SK-N-SH treated with all-trans-retinoic acid at 6 μM for 48 hours (cell line): Measurements from ENCODE around the gene FLII.
A peak's percentile ranks its signal among the peaks of the same experiment; 100 is the strongest.

Experiments used
- ATAC-seq: fragments of 200-7000 bp; cut with Tn5 transposase; 3 replicates; pipeline ENCODE4 v1.9.1; 2020; ENCODE audit warnings: mild to moderate bottlenecking, moderate library complexity
- ARNTL ChIP-seq: fragments of 450-650 bp; formaldehyde crosslinking; IDR thresholded peaks from 2 replicates; pipeline ENCODE4 v1.5.0; 2020; ENCODE audit warnings: low read depth, mild to moderate bottlenecking, moderate library complexity, borderline replicate concordance
- BACH2 ChIP-seq: fragments of 250-450 bp; sonication (Bioruptor Pico); IDR thresholded peaks from 2 replicates; pipeline ENCODE4 v1.9.0; 2021; ENCODE audit warnings: mild to moderate bottlenecking, borderline replicate concordance
- CSDC2 ChIP-seq: fragments of 250-450 bp; sonication (Bioruptor Pico); IDR thresholded peaks from 2 replicates; pipeline ENCODE4 v1.5.0; 2020; ENCODE audit warnings: mild to moderate bottlenecking, moderate library complexity
- ESRRG ChIP-seq: fragments of 250-450 bp; sonication (Bioruptor Pico); IDR thresholded peaks from 2 replicates; pipeline ENCODE4 v1.6.1; 2021; ENCODE audit warnings: mild to moderate bottlenecking
- GLIS3 ChIP-seq: fragments of 250-450 bp; sonication (Bioruptor Pico); IDR thresholded peaks from 2 replicates; pipeline ENCODE4 v1.5.0; 2020; ENCODE audit warnings: mild to moderate bottlenecking, moderate library complexity
- ISL1 ChIP-seq: fragments of 250-450 bp; sonication (Bioruptor Pico); IDR thresholded peaks from 2 replicates; pipeline ENCODE4 v2.1.2; 2022; ENCODE audit warnings: mild to moderate bottlenecking, moderate library complexity
- OSR1 ChIP-seq: fragments of 250-450 bp; sonication (Bioruptor Pico); IDR thresholded peaks from 2 replicates; pipeline ENCODE4 v1.8.0; 2022; ENCODE audit warnings: moderate library complexity, mild to moderate bottlenecking, inconsistent platforms
- PPARA ChIP-seq: fragments of 250-450 bp; sonication (Bioruptor Pico); IDR thresholded peaks from 2 replicates; pipeline ENCODE4 v1.5.0; 2020; ENCODE audit warnings: mild to moderate bottlenecking, borderline replicate concordance
- RARB ChIP-seq: fragments of 250-450 bp; sonication (Bioruptor Pico); IDR thresholded peaks from 2 replicates; pipeline ENCODE4 v1.8.0; 2021; ENCODE audit warnings: mild to moderate bottlenecking, moderate library complexity
- SNAI2 ChIP-seq: fragments of 250-450 bp; sonication (Bioruptor Pico); IDR thresholded peaks from 2 replicates; pipeline ENCODE4 v1.5.0; 2020; ENCODE audit warnings: mild to moderate bottlenecking, moderate library complexity
- TCF4 ChIP-seq: fragments of 250-450 bp; sonication (Bioruptor Pico); IDR thresholded peaks from 2 replicates; pipeline ENCODE4 v1.8.0; 2021; ENCODE audit warnings: mild to moderate bottlenecking, moderate library complexity, borderline replicate concordance
- TOX ChIP-seq: fragments of 250-450 bp; sonication (Bioruptor Pico); IDR thresholded peaks from 2 replicates; pipeline ENCODE4 v1.8.0; 2021; ENCODE audit warnings: mild to moderate bottlenecking, moderate library complexity, borderline replicate concordance
- ZC3H10 ChIP-seq: fragments of 250-450 bp; sonication (Bioruptor Pico); IDR thresholded peaks from 2 replicates; pipeline ENCODE4 v1.5.1; 2021; ENCODE audit warnings: mild to moderate bottlenecking, moderate library complexity
- ZFP3 ChIP-seq: fragments of 250-450 bp; sonication (Bioruptor Pico); IDR thresholded peaks from 2 replicates; pipeline ENCODE4 v1.5.0; 2020; ENCODE audit warnings: mild to moderate bottlenecking, moderate library complexity
- ZFP30 ChIP-seq: fragments of 450-650 bp; formaldehyde crosslinking; IDR thresholded peaks from 2 replicates; pipeline ENCODE4 v1.5.0; 2022; ENCODE audit warnings: mild to moderate bottlenecking, moderate library complexity
- ZNF565 ChIP-seq: fragments of 450-650 bp; formaldehyde crosslinking; conservative IDR thresholded peaks from 2 replicates; pipeline ENCODE4 v1.5.0; 2020; ENCODE audit warnings: low read depth, mild to moderate bottlenecking, moderate library complexity
- ZNF8 ChIP-seq: fragments of 450-650 bp; formaldehyde crosslinking; IDR thresholded peaks from 2 replicates; pipeline ENCODE4 v1.5.0; 2020; ENCODE audit warnings: mild to moderate bottlenecking, moderate library complexity
- TF ChIP-seq, protein P1 (sequence below): fragments of 250-450 bp; sonication (Bioruptor Pico); IDR thresholded peaks from 2 replicates; pipeline ENCODE4 v1.5.1; 2020; ENCODE audit warnings: low read depth, mild to moderate bottlenecking, moderate library complexity
- TF ChIP-seq, protein P2 (sequence below): fragments of 250-450 bp; sonication (Bioruptor Pico); IDR thresholded peaks from 2 replicates; pipeline ENCODE4 v1.5.1; 2021; ENCODE audit warnings: mild to moderate bottlenecking, moderate library complexity
- TF ChIP-seq, protein P3 (sequence below): fragments of 250-450 bp; sonication (Bioruptor Pico); IDR thresholded peaks from 2 replicates; pipeline ENCODE4 v1.5.0; 2020; ENCODE audit warnings: mild to moderate bottlenecking, moderate library complexity
- TF ChIP-seq, protein P4 (sequence below): fragments of 250-450 bp; sonication (Bioruptor Pico); IDR thresholded peaks from 2 replicates; pipeline ENCODE4 v1.8.0; 2021; ENCODE audit warnings: low read depth, mild to moderate bottlenecking, moderate library complexity, borderline replicate concordance
- TF ChIP-seq, protein P5 (sequence below): fragments of 250-450 bp; sonication (Bioruptor Pico); IDR thresholded peaks from 2 replicates; pipeline ENCODE4 v1.8.0; 2020; ENCODE audit warnings: mild to moderate bottlenecking, moderate library complexity, borderline replicate concordance

Gene FLII

DNA sequence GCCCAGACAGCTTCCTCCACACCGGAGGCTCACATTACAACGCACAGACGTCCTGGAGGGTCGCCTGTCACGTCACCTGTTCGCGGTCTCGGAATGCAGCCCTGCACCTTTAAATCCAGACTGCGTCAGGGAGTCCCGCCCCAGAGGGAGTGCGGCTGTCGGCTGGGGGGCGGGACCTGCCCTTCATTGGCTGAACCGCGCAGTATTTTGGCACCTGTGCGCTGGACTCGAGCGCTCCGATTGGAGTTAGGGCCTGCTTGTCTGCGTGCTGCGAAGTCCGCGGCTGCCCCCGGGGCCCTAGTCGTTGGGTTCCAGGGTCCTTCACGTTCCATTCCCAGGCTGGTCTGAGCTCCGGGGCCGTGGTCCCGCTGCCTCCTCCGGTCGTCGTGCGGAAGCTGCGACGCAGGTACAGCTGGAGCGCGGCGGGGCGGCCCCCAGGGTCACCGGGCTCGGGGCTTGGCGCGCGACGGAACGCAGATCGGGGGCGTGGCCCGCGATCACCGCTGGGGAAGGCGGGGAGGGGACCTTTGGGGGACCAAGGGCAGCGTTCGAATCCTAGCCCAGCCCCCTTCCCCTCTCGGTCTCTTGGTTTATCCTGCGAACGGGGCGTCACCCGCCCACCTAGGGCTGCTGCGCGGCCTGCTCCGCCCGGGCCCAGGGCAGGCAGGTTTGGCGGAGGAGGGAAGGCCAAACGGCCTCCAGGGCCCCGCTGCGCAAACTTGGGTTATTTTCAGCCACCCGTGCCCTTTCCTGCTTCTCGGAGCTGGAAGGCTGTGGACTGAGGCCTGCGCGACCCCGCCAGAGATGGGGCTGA is 2.0 kb upstream of the FLII start, which contains the start of gene MIEF2:
Gene MIEF2 (plus strand): TSS at position 331 of the 814 bp plus-strand sequence. CDS start 2,059 bp downstream, outside the sequence.
- peak; percentile 88 for ATAC-seq

DNA sequence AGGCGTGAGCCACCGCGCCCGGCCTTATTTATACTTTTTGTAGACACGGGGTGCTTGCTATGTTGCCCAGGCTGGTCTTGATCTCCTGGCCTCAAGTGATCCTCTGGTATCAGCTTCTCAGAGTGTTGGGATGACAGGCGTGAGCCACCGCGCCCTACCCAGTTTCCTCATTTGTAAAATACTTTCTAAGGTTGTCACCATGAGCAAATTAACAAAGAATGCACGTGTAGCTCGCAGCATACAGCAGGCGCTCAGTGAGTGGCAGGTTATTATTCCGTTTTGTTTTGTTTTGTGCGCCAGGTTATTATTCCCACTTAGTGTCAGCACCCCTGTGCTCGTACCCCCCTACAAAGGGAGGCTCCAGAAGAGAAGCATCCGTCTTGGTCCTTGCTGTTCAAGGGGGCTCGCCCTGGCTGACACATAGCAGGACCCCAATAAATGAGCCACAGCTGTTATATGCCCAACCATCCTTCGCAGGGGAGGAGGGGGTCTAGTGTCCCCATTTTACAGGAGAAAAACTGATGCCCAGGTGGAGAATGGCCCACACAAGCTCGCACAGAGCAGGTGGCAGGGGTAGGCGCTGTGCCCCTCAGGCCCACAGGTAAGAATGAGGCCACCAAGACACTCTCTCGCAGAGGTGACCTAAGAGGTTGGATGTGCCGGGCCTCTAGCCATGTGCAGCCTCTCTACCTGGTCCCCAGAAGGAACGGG is 1.2 kb upstream of the FLII start:
- TF ChIP-seq BACH2 (CRISPR knock-in tag) (no peak), RARB (CRISPR knock-in tag) (no peak), GLIS3 (CRISPR knock-in tag) (no peak), ARNTL (CRISPR knock-in tag) (no peak), TCF4 (CRISPR knock-in tag) (no peak), ZC3H10 (CRISPR knock-in tag) (no peak), ZFP3 (CRISPR knock-in tag) (no peak), OSR1 (no peak), PPARA (CRISPR knock-in tag) (no peak), ZNF565 (CRISPR knock-in tag) (no peak), ZNF8 (no peak), SNAI2 (no peak), ESRRG (CRISPR knock-in tag) (no peak), ISL1 (CRISPR knock-in tag) (no peak)
- TF ChIP-seq, protein P1, sequence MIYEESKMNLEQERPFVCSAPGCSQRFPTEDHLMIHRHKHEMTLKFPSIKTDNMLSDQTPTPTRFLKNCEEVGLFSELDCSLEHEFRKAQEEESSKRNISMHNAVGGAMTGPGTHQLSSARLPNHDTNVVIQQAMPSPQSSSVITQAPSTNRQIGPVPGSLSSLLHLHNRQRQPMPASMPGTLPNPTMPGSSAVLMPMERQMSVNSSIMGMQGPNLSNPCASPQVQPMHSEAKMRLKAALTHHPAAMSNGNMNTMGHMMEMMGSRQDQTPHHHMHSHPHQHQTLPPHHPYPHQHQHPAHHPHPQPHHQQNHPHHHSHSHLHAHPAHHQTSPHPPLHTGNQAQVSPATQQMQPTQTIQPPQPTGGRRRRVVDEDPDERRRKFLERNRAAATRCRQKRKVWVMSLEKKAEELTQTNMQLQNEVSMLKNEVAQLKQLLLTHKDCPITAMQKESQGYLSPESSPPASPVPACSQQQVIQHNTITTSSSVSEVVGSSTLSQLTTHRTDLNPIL, result no peak
- TF ChIP-seq, protein P2, sequence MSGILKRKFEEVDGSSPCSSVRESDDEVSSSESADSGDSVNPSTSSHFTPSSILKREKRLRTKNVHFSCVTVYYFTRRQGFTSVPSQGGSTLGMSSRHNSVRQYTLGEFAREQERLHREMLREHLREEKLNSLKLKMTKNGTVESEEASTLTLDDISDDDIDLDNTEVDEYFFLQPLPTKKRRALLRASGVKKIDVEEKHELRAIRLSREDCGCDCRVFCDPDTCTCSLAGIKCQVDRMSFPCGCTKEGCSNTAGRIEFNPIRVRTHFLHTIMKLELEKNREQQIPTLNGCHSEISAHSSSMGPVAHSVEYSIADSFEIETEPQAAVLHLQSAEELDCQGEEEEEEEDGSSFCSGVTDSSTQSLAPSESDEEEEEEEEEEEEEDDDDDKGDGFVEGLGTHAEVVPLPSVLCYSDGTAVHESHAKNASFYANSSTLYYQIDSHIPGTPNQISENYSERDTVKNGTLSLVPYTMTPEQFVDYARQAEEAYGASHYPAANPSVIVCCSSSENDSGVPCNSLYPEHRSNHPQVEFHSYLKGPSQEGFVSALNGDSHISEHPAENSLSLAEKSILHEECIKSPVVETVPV (CRISPR knock-in tag), result no peak
- TF ChIP-seq, protein P3, sequence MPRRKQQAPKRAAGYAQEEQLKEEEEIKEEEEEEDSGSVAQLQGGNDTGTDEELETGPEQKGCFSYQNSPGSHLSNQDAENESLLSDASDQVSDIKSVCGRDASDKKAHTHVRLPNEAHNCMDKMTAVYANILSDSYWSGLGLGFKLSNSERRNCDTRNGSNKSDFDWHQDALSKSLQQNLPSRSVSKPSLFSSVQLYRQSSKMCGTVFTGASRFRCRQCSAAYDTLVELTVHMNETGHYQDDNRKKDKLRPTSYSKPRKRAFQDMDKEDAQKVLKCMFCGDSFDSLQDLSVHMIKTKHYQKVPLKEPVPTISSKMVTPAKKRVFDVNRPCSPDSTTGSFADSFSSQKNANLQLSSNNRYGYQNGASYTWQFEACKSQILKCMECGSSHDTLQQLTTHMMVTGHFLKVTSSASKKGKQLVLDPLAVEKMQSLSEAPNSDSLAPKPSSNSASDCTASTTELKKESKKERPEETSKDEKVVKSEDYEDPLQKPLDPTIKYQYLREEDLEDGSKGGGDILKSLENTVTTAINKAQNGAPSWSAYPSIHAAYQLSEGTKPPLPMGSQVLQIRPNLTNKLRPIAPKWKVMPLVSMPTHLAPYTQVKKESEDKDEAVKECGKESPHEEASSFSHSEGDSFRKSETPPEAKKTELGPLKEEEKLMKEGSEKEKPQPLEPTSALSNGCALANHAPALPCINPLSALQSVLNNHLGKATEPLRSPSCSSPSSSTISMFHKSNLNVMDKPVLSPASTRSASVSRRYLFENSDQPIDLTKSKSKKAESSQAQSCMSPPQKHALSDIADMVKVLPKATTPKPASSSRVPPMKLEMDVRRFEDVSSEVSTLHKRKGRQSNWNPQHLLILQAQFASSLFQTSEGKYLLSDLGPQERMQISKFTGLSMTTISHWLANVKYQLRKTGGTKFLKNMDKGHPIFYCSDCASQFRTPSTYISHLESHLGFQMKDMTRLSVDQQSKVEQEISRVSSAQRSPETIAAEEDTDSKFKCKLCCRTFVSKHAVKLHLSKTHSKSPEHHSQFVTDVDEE (CRISPR knock-in tag), result no peak
- TF ChIP-seq, protein P4, sequence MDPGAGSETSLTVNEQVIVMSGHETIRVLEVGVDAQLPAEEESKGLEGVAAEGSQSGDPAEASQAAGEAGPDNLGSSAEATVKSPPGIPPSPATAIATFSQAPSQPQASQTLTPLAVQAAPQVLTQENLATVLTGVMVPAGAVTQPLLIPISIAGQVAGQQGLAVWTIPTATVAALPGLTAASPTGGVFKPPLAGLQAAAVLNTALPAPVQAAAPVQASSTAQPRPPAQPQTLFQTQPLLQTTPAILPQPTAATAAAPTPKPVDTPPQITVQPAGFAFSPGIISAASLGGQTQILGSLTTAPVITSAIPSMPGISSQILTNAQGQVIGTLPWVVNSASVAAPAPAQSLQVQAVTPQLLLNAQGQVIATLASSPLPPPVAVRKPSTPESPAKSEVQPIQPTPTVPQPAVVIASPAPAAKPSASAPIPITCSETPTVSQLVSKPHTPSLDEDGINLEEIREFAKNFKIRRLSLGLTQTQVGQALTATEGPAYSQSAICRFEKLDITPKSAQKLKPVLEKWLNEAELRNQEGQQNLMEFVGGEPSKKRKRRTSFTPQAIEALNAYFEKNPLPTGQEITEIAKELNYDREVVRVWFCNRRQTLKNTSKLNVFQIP, result no peak
- no peak for ATAC-seq

More for the DNA sequence above, 2.0 kb upstream of the FLII start, which contains the start of gene MIEF2:
- no peak for TF ChIP-seq ZFP30 (CRISPR knock-in tag)
- TF ChIP-seq SNAI2, result no peak
- no peak for TF ChIP-seq ZFP3 (CRISPR knock-in tag)
- no peak for TF ChIP-seq ARNTL (CRISPR knock-in tag)
- no peak for TF ChIP-seq CSDC2 (CRISPR knock-in tag)
- no peak for TF ChIP-seq PPARA (CRISPR knock-in tag)
- TF ChIP-seq ISL1 (CRISPR knock-in tag), result no peak
- no peak for TF ChIP-seq TOX (CRISPR knock-in tag)
- TF ChIP-seq, protein P5, sequence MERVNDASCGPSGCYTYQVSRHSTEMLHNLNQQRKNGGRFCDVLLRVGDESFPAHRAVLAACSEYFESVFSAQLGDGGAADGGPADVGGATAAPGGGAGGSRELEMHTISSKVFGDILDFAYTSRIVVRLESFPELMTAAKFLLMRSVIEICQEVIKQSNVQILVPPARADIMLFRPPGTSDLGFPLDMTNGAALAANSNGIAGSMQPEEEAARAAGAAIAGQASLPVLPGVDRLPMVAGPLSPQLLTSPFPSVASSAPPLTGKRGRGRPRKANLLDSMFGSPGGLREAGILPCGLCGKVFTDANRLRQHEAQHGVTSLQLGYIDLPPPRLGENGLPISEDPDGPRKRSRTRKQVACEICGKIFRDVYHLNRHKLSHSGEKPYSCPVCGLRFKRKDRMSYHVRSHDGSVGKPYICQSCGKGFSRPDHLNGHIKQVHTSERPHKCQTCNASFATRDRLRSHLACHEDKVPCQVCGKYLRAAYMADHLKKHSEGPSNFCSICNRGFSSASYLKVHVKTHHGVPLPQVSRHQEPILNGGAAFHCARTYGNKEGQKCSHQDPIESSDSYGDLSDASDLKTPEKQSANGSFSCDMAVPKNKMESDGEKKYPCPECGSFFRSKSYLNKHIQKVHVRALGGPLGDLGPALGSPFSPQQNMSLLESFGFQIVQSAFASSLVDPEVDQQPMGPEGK (CRISPR knock-in tag), result no peak
- TF ChIP-seq RARB (CRISPR knock-in tag), result no peak
- no peak for TF ChIP-seq GLIS3 (CRISPR knock-in tag)
- TF ChIP-seq, protein P1, result no peak
- TF ChIP-seq, all 23 proteins: peak for 0
